DND-41 (cell line): ENCODE measurements around the gene PARVB.

Source experiments
- EZH2 ChIP-seq: IDR thresholded peaks from 3 replicates; pipeline ENCODE4 v1.6.1; 2012; ENCODE audit warnings: borderline replicate concordance, low read depth, mild to moderate bottlenecking, moderate library complexity, low read length, inconsistent platforms; ENCODE audit not compliant: severe bottlenecking
- TF ChIP-seq, protein P1 (sequence below): IDR thresholded peaks from 2 replicates; pipeline ENCODE4 v1.5.1; 2012; ENCODE audit warnings: borderline replicate concordance, low read length, moderate library complexity, mild to moderate bottlenecking; ENCODE audit not compliant: poor library complexity, severe bottlenecking; ENCODE audit errors: extremely low read depth

DNA sequence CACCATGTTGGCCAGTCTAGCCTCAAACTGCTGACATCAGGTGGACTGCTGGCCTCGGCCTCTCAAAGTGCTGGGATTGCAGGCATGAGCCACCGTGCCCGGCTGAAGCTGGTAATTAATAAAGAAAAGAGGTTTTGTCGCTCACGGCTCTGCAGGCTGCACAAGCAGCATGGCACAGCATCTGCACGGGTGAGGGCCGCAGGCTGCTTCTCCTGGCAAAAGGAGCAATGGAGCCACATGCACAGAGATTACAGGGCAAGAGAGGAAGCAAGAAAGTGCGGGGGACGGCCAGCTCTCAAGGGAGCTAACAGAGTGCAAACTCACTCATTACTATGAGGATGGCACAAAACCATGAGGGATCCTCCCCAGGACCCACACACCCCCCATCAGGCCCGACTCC is 4.7 kb upstream of the PARVB start:
- TF ChIP-seq, protein P1, sequence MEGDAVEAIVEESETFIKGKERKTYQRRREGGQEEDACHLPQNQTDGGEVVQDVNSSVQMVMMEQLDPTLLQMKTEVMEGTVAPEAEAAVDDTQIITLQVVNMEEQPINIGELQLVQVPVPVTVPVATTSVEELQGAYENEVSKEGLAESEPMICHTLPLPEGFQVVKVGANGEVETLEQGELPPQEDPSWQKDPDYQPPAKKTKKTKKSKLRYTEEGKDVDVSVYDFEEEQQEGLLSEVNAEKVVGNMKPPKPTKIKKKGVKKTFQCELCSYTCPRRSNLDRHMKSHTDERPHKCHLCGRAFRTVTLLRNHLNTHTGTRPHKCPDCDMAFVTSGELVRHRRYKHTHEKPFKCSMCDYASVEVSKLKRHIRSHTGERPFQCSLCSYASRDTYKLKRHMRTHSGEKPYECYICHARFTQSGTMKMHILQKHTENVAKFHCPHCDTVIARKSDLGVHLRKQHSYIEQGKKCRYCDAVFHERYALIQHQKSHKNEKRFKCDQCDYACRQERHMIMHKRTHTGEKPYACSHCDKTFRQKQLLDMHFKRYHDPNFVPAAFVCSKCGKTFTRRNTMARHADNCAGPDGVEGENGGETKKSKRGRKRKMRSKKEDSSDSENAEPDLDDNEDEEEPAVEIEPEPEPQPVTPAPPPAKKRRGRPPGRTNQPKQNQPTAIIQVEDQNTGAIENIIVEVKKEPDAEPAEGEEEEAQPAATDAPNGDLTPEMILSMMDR = no peak
- no peak for TF ChIP-seq EZH2
